Memory B cell (primary cell): Measurements from ENCODE around the gene LBH.

Experiments
- ATAC-seq: fragments of 150-1000 bp; cut with Tn5 transposase; 2 replicates; pipeline ENCODE4 v1.10.0; 2021; ENCODE audit warnings: low read depth, mild to moderate bottlenecking, moderate library complexity
- DNase-seq, 2 donors: peaks; one replicate each; pipeline ENCODE4 v3.0.0; 2022; ENCODE audit warnings: low spot score in 2 of 2
- H3K27ac Mint-ChIP-seq: one replicate; pipeline ENCODE4 v1.8.0; 2022; ENCODE audit warnings: mild to moderate bottlenecking, moderate library complexity, mixed read lengths
- H3K27me3 Mint-ChIP-seq: one replicate; pipeline ENCODE4 v1.8.0; 2022; ENCODE audit warnings: mixed read lengths
- H3K36me3 Mint-ChIP-seq: one replicate; pipeline ENCODE4 v1.8.0; 2022; ENCODE audit warnings: mild to moderate bottlenecking, mixed read lengths
- H3K4me1 Mint-ChIP-seq: one replicate; pipeline ENCODE4 v1.8.0; 2022; ENCODE audit warnings: mixed read lengths
- H3K4me3 Mint-ChIP-seq: one replicate; pipeline ENCODE4 v1.8.0; 2022; ENCODE audit warnings: mild to moderate bottlenecking, moderate library complexity, mixed read lengths
- H3K9me3 Mint-ChIP-seq: one replicate; pipeline ENCODE4 v1.8.0; 2022; ENCODE audit warnings: mixed read lengths

LBH gene

GRCh38 chr2:30276455-30276911 is 45.1 kb downstream of the LBH start:
- Mint-ChIP-seq H3K4me1 (peaks cover 65% of the 10 kb centered on the region), H3K27me3 (no peaks in the 10 kb centered on the region), H3K9me3 (peaks cover 4% of the 10 kb centered on the region), H3K36me3 (peaks cover 5% of the 10 kb centered on the region), H3K4me3 (peak overlapping the region; percentile 53), H3K27ac (peak overlapping the region; percentile 85)
- ATAC-seq (peak; percentile 92), DNase-seq (peak in 1 of 2 donors; percentile 25)

- no peaks in the 10 kb centered on the region for H3K27me3 Mint-ChIP-seq
- H3K4me3 Mint-ChIP-seq, result no peak overlapping the region
- H3K27ac Mint-ChIP-seq, result peak overlapping the region; percentile 85
- ATAC-seq (no peak), DNase-seq (no peak)
- H3K4me1 Mint-ChIP-seq, result peaks cover 64% of the 10 kb centered on the region
- H3K36me3 Mint-ChIP-seq, result peaks cover 5% of the 10 kb centered on the region
- H3K9me3 Mint-ChIP-seq, result peaks cover 4% of the 10 kb centered on the region
Measured at GRCh38 chr2:30277582-30277981, 46.2 kb downstream of the LBH start.

GRCh38 chr2:30278419-30278818 is 47.1 kb downstream of the LBH start:
- H3K4me3 Mint-ChIP-seq, result peak overlapping the region; percentile 13

DNA sequence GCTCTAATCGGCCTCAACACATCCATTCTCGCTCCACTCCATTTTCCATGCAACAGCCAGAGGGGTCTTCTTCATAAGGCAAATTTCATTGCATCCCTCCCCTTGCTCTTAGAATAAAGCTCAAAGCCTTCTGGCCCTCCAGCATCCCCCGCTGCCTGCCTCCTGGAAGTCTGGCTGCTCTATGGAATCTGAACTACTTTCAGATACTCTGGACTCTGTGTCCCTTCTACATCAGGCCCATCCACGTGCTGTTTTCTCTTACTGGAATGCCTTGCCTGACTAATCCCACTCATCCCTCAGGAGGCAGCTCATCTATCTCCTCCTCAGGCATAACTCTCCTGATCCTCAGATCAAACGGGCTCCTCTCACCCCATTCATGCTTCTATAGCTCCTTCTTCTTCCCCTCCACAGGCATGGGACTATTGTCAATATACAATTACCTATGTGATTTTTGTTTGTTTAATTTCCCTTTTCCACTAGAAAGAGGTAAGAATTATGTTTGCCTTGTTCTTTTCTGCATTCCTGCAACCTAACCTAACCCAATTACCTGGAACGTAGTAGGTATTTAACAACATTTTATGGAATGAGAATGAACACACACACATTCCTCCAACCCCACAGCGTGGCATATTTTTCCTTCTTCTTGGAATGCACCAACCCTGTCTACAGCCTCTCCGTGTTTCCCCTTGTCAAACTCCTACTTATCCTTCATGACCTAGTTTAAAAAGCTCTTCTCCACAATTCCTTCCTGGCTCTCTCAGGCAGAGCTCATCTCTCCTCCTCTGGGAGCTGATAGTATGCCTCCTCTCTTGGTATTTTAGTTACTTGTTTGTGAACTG is 49.5 kb downstream of the LBH start:
- Mint-ChIP-seq H3K4me1 (peaks cover 68% of the 10 kb centered on the region), H3K9me3 (peaks cover 5% of the 10 kb centered on the region), H3K4me3 (peak overlapping the region; percentile 28), H3K27ac (peak overlapping the region; percentile 80), H3K36me3 (peaks cover 5% of the 10 kb centered on the region), H3K27me3 (no peaks in the 10 kb centered on the region)
- DNase-seq, result no peak
- no peak for ATAC-seq

More at GRCh38 chr2:30278419-30278818, 47.1 kb downstream of the LBH start:
- no peaks in the 10 kb centered on the region for H3K27me3 Mint-ChIP-seq
- no peak for DNase-seq
- no peak for ATAC-seq
- peaks cover 5% of the 10 kb centered on the region for H3K36me3 Mint-ChIP-seq
- H3K4me1 Mint-ChIP-seq, result peaks cover 64% of the 10 kb centered on the region
- H3K9me3 Mint-ChIP-seq, result peaks cover 4% of the 10 kb centered on the region
- peak overlapping the region; percentile 75 for H3K27ac Mint-ChIP-seq

DNA sequence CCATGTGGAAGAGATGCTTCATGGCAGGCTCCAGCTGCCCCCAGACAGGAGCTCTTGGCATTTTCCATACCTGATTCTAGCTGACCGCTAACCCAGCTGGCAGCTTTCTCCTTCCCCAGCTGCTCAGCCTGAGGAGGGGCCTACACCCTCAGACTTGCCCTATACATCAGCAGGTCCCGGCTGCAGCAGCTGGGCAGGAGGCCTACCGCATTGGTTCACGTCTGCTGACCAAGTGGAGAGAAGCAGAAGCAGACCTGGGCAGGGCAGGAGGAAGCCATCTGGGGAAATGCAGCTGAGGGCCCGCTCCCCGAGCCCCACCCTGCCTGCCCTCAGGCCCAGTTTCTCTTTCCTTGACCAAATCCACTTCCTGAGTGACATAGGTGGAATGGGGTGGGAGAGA is 50.7 kb downstream of the LBH start:
- peak overlapping the region; percentile 80 for H3K27ac Mint-ChIP-seq
- H3K4me3 Mint-ChIP-seq, result peak overlapping the region; percentile 15
- ATAC-seq, result peak; percentile 97
- peaks cover 67% of the 10 kb centered on the region for H3K4me1 Mint-ChIP-seq
- H3K9me3 Mint-ChIP-seq, result peaks cover 5% of the 10 kb centered on the region
- peak; percentile 52 for DNase-seq
- H3K36me3 Mint-ChIP-seq, result peaks cover 5% of the 10 kb centered on the region
- no peaks in the 10 kb centered on the region for H3K27me3 Mint-ChIP-seq

GRCh38 chr2:30282721-30283120 is 51.4 kb downstream of the LBH start:
- ATAC-seq, result peak; percentile 26
- Mint-ChIP-seq H3K36me3 (peaks cover 5% of the 10 kb centered on the region), H3K4me3 (peak overlapping the region; percentile 15), H3K27me3 (no peaks in the 10 kb centered on the region), H3K9me3 (peaks cover 5% of the 10 kb centered on the region), H3K4me1 (peaks cover 68% of the 10 kb centered on the region), H3K27ac (peak overlapping the region; percentile 80)
- DNase-seq, result no peak

GRCh38 chr2:30283931-30284565 is 52.7 kb downstream of the LBH start:
- peak overlapping the region; percentile 80 for H3K27ac Mint-ChIP-seq
- H3K27me3 Mint-ChIP-seq, result no peaks in the 10 kb centered on the region
- H3K4me3 Mint-ChIP-seq, result no peak overlapping the region
- H3K9me3 Mint-ChIP-seq, result peaks cover 2% of the 10 kb centered on the region
- no peak for DNase-seq
- peaks cover 66% of the 10 kb centered on the region for H3K4me1 Mint-ChIP-seq
- ATAC-seq, result no peak
- peaks cover 2% of the 10 kb centered on the region for H3K36me3 Mint-ChIP-seq

DNA sequence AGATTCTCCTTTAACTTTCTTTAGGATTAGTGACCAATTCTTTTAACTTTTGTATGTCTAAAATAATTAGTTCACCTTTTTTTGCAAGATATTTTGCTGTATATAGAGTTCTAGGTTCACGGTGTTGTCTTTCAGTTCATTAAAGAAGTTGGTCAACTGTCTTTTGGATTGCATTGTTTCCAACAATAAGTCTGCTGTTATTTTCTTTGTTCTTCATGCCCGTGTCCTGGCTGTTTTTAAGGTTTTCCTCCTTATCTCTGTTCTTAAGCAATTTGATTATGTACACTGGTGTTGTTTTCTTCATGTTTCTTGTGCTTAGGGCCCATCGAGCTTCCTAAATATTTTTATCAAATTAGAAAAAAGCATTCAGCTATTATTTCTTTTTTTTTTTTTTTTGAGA is 54.4 kb downstream of the LBH start:
- Mint-ChIP-seq H3K27ac (no peak overlapping the region), H3K4me3 (no peak overlapping the region), H3K36me3 (no peaks in the 10 kb centered on the region), H3K4me1 (peaks cover 61% of the 10 kb centered on the region), H3K27me3 (no peaks in the 10 kb centered on the region), H3K9me3 (peaks cover 2% of the 10 kb centered on the region)
- no peak for ATAC-seq
- no peak for DNase-seq

- H3K27me3 Mint-ChIP-seq, result no peaks in the 10 kb centered on the region
- DNase-seq, result no peak
- peak overlapping the region; percentile 78 for H3K27ac Mint-ChIP-seq
- H3K36me3 Mint-ChIP-seq, result no peaks in the 10 kb centered on the region
- peak overlapping the region; percentile 78 for H3K4me3 Mint-ChIP-seq
- peaks cover 51% of the 10 kb centered on the region for H3K4me1 Mint-ChIP-seq
- peaks cover 2% of the 10 kb centered on the region for H3K9me3 Mint-ChIP-seq
- no peak for ATAC-seq
Measured at GRCh38 chr2:30287190-30287840, 56.0 kb downstream of the LBH start.

DNA sequence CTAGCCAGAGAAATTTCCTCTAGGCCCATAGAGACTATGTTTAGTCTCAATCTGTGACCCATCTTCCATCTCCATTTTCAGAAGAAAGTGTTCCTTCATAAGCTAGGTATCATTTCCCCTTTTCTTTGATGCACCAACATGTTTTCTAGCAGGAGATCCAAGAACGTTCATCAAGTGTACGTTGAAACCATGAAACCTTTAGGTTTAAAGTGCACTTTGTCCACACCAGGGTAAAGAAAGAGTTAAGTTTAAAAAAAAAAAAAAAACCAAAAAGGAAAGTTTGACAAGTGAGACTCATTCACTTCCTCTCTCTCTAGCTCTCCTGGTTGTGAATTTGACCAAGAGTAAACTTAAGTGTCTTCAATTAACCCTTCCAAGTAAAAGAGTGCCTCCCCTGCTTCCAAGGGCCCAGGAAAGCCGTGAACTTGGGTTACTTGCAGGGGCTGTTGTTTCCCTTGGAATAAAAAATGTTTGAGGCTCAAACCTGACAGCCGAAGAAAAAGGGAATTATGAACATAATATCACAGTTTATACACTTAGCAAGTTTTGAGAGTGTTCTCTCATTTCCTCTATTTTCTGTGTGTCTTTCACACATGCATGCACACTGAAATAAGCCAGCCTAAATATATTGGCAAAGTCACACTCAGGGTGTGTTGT is 56.7 kb downstream of the LBH start:
- Mint-ChIP-seq H3K9me3 (peaks cover 2% of the 10 kb centered on the region), H3K4me1 (peaks cover 47% of the 10 kb centered on the region), H3K27me3 (no peaks in the 10 kb centered on the region), H3K27ac (peak overlapping the region; percentile 78), H3K4me3 (peak overlapping the region; percentile 78), H3K36me3 (no peaks in the 10 kb centered on the region)
- DNase-seq, result peak; percentile 15 to 42
- peak; percentile 90 for ATAC-seq

DNA sequence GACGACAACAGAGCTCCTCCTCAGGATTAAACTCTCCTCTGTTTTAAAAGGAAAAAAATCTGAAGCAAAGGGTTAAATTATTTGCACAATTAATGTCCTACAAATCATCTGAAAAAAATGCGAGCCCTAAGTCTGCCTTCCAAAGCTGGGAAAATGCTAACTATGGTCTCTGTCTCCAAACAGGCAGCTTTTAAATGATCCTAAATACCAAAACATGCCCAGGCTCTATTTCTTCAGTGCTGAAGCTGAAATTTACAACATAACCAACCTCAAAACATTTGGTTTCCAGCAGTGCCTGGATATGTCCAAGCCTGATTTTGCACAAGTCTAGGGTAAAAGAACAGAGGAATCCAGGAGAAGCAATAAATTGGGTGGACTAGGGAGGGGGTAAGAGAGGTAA is 57.2 kb downstream of the LBH start:
- DNase-seq, result no peak
- peaks cover 49% of the 10 kb centered on the region for H3K4me1 Mint-ChIP-seq
- no peaks in the 10 kb centered on the region for H3K27me3 Mint-ChIP-seq
- peak overlapping the region; percentile 78 for H3K4me3 Mint-ChIP-seq
- H3K27ac Mint-ChIP-seq, result peak overlapping the region; percentile 78
- ATAC-seq, result no peak
- H3K9me3 Mint-ChIP-seq, result peaks cover 2% of the 10 kb centered on the region
- no peaks in the 10 kb centered on the region for H3K36me3 Mint-ChIP-seq

DNA sequence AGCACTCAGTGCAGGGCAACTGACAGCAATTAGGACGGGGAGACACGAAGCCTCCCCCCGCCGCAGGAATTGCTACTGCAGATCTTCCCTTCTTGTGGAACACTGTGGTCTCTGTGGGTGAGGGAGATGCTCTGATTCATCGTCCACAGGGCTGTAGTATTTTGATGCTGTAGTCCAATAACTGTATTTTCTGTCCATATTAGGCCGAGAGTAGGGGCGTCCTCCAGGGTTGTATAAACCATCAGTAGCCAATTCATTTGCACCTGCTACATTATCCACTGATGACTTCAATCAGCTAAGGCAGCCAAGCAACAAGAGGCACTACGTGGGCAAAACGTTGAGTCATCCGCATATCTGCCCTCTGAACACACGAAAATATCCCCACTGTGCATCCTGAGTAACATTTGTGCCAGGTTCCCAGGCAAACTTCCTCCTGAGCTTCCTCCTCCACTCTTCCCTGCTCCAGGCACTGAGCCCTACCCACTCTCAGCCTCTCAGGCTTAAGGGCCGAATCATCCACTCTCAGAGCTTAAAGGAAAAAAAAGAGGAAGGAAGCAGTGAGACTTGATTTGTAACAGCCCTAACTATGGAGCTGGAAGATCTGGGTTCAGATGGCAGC is 62.1 kb downstream of the LBH start:
- Mint-ChIP-seq H3K36me3 (no peaks in the 10 kb centered on the region), H3K9me3 (peaks cover 5% of the 10 kb centered on the region), H3K4me3 (no peak overlapping the region), H3K27ac (peak overlapping the region; percentile 82), H3K4me1 (peaks cover 48% of the 10 kb centered on the region), H3K27me3 (no peaks in the 10 kb centered on the region)
- DNase-seq (no peak), ATAC-seq (peak; percentile 59)

DNA sequence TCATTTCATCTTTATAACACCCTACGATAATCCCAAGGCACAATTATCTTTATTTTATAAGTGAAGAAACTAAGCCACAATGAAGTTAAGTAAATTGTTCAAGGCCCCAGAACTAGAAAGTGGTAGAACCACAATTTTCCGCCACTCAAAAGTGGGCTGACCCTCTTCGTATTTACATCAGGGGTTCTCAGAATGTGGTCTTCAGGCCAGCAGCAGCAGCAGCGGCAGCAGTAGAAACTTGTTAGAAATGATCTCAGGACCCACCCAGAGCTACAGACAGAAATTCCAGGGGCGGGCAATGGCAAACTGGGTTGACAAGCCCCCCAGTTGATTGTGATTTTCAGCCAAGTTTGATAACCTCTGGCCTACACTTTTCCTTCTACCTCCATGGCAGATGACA is 62.8 kb downstream of the LBH start:
- Mint-ChIP-seq H3K27me3 (no peaks in the 10 kb centered on the region), H3K27ac (peak overlapping the region; percentile 82), H3K4me3 (no peak overlapping the region), H3K9me3 (peaks cover 5% of the 10 kb centered on the region), H3K36me3 (no peaks in the 10 kb centered on the region), H3K4me1 (peaks cover 43% of the 10 kb centered on the region)
- DNase-seq (no peak), ATAC-seq (no peak)
